Lung (tissue), 12 donors: ENCODE measurements around the gene ARHGEF2. TPM values are rescaled to one million over a fixed set of nuclear protein-coding genes. Genes with fewer than 3 reads are reported as not detected.

Experiments used
- ATAC-seq: fragments of 200-7000 bp; cut with Tn5 transposase; one replicate; pipeline ENCODE4 v1.9.1; 2020; ENCODE audit warnings: moderate number of reproducible peaks; ENCODE audit not compliant: insufficient read depth, low FRiP score
- DNase-seq, 3 donors: peaks; one replicate each; pipeline ENCODE4 v3.0.0-alpha.2; 2013 to 2017
- H3K27ac ChIP-seq, 2 donors: one replicate each; pipeline ENCODE4 v1.5.1; 2013; ENCODE audit warnings: mild to moderate bottlenecking in 2 of 2, moderate library complexity in 2 of 2, control low read depth in 1 of 2, inconsistent platforms in 1 of 2, low read depth in 1 of 2, low read length in 1 of 2
- H3K27me3 ChIP-seq, 3 donors: one replicate each; pipeline ENCODE4 v1.5.1; 2013; ENCODE audit warnings: low read length in 2 of 3; ENCODE audit not compliant: control insufficient read depth in 3 of 3, insufficient read depth in 3 of 3
- H3K36me3 ChIP-seq, 4 donors: one replicate each; pipeline ENCODE4 v1.5.1; 2013; ENCODE audit warnings: low read length in 4 of 4, mild to moderate bottlenecking in 1 of 4, moderate library complexity in 1 of 4; ENCODE audit not compliant: control insufficient read depth in 4 of 4, insufficient read depth in 4 of 4
- H3K4me1 ChIP-seq, 5 donors: one replicate each; pipeline ENCODE4 v1.5.1; 2013; ENCODE audit warnings: low read length in 5 of 5, mild to moderate bottlenecking in 2 of 5, moderate library complexity in 1 of 5; ENCODE audit not compliant: control insufficient read depth in 5 of 5, insufficient read depth in 5 of 5
- H3K4me3 ChIP-seq: one replicate; pipeline ENCODE4 v1.5.1; 2013; ENCODE audit warnings: mild to moderate bottlenecking, control low read depth, moderate library complexity
- H3K9ac ChIP-seq, 2 donors: one replicate each; pipeline ENCODE4 v1.5.1; 2013; ENCODE audit warnings: low read length in 2 of 2, control low read depth in 1 of 2; ENCODE audit not compliant: insufficient read depth in 1 of 2
- H3K9me3 ChIP-seq, 4 donors: one replicate each; pipeline ENCODE4 v1.5.1; 2013; ENCODE audit warnings: low read length in 3 of 4, mild to moderate bottlenecking in 1 of 4, moderate library complexity in 1 of 4; ENCODE audit not compliant: control insufficient read depth in 4 of 4, insufficient read depth in 3 of 4
- WGBS, 2 donors: extraction: QIAGEN DNeasy Blood & Tissue Kit; methylation state at CpG; one replicate each; pipeline ENCODE4 v1.1.7; 2013; 5-methylcytosine and 5-hydroxymethylcytosine counted together
- polyA plus RNA-seq, 2 donors: library from polyadenylated mRNA; stranded (reverse); fragments of 200-250 nt; gene quantifications; one replicate each; pipeline ENCODE4 v1.2.1, GENCODE V29; 2013
- total RNA-seq, 2 donors: library from RNA; depleted of rRNA in 1 of 2; stranded (reverse); fragments of >200 nt in 1 of 2; gene quantifications; one replicate each; pipeline ENCODE4 v1.2.1, GENCODE V29; 2014 to 2021
- TF ChIP-seq, protein P1 (sequence below): IDR thresholded peaks from 2 replicates; pipeline ENCODE4 v1.5.1; 2012; ENCODE audit warnings: mild to moderate bottlenecking; ENCODE audit errors: control extremely low read depth, extremely low read depth
- donor health status: control.
- donor health status: control.
- donor health status: Bipolar disorder and iron deficiency.
- donor health status: healthy.
- donor health status: DM: yes; HTN: yes; CAD: no.

ARHGEF2 gene
- total and polyA plus RNA-seq, 4 donors, result 72.0 to 289 (median 120) TPM

DNA sequence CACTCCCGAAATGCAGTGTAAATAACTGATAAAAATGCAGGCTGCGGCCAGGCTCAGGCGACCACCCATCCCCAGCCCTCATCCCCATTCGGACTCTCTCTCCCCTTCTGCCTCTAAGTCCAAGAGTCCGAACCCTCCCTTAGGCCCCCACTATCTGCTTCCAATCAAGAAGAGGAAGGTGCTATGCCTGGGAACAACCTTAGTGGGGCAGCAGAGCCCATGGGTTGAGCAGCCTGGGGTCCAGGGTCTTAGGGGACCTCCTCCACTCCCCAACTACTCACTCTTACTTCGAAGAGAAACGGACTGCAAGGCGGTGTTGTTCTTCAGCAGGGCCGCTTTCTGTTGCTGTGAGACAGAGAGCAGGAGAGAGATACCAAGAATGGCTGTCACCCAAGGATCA, 12.2 kb downstream of the ARHGEF2 start:
- WGBS, 2 donors, result 72 to 76% methylated on average over 9 of the region's 9 CpGs
- TF ChIP-seq, protein P1, sequence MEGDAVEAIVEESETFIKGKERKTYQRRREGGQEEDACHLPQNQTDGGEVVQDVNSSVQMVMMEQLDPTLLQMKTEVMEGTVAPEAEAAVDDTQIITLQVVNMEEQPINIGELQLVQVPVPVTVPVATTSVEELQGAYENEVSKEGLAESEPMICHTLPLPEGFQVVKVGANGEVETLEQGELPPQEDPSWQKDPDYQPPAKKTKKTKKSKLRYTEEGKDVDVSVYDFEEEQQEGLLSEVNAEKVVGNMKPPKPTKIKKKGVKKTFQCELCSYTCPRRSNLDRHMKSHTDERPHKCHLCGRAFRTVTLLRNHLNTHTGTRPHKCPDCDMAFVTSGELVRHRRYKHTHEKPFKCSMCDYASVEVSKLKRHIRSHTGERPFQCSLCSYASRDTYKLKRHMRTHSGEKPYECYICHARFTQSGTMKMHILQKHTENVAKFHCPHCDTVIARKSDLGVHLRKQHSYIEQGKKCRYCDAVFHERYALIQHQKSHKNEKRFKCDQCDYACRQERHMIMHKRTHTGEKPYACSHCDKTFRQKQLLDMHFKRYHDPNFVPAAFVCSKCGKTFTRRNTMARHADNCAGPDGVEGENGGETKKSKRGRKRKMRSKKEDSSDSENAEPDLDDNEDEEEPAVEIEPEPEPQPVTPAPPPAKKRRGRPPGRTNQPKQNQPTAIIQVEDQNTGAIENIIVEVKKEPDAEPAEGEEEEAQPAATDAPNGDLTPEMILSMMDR, result no peak
- Histone ChIP-seq H3K36me3 (peaks cover 2 to 62% (median 36%) of the 10 kb centered on the region in 4 donors), H3K27ac (peak overlapping the region; percentile 22 to 85), H3K27me3 (no peaks in the 10 kb centered on the region), H3K4me1 (peaks cover 15 to 45% (median 33%) of the 10 kb centered on the region in 5 donors), H3K9ac (no peak overlapping the region), H3K4me3 (no peak overlapping the region), H3K9me3 (no peaks in the 10 kb centered on the region)
- ATAC-seq (no peak), DNase-seq (no peak)

DNA sequence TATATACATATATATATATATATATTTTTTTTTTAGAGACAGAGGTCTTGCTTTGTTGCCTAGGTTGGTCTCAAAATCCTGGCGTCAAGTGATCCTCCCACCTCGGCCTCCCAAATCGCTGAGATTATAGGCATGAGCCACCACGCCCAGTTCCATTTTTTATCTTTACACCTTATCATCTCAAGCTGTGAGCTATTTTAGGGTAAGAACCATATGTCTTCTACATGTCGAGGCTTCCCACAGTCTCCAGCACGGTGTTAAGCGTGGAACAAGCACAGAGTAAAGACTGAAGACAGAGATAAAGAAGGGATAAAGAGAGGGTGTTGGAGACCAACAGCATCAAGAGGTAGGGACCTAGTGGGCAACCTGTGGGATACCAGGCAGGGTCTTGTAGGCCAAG, 14.2 kb downstream of the ARHGEF2 start:
- H3K4me1 ChIP-seq, result peaks cover 12 to 26% (median 15%) of the 10 kb centered on the region in 5 donors
- no peaks in the 10 kb centered on the region for H3K9me3 ChIP-seq
- TF ChIP-seq, protein P1, result no peak
- no peaks in the 10 kb centered on the region for H3K27me3 ChIP-seq
- DNase-seq, result no peak
- WGBS, 2 donors, result 75 to 85% methylated on average over 7 of the region's 7 CpGs
- ATAC-seq, result no peak
- H3K9ac ChIP-seq, result no peak overlapping the region
- peak overlapping the region in 1 of 2 donors; percentile 52 for H3K27ac ChIP-seq
- peaks cover 6 to 75% (median 48%) of the 10 kb centered on the region in 4 donors for H3K36me3 ChIP-seq
- H3K4me3 ChIP-seq, result no peak overlapping the region

DNA sequence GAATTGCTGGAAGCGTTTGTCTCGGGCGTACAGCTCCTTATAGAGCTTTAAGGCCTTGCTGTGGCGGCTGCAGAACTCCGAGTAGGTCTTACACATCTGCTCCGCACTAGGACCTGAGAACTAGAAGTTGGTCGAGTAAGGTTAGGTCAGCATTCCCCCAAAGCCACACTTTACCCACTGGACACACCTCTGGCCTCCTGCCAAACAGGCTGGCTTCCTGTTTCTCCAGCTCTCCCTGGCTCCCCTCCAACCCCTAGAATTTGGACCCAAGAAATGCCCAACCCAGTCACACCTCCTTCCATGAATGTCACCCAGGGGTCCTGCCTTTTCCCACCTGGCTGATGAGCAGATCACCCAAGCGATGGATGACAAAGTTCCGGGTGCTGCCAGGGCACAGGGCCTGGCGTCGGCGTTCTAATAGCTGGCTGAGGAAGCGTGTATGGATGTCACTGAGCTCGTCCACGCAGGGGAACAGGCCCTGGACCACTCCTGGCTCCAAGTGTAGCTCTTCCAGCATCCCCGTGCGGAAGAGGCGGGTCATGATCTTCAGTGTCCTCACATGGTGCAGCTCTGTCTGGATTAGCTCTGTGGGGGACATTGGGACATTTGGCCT, 15.6 kb downstream of the ARHGEF2 start:
- ATAC-seq (no peak), DNase-seq (no peak)
- Histone ChIP-seq H3K27ac (peak overlapping the region in 1 of 2 donors; percentile 83), H3K4me1 (peaks cover 0 to 17% (median 5%) of the 10 kb centered on the region in 5 donors), H3K4me3 (no peak overlapping the region), H3K9ac (no peak overlapping the region), H3K9me3 (no peaks in the 10 kb centered on the region), H3K27me3 (no peaks in the 10 kb centered on the region), H3K36me3 (peaks cover 16 to 77% (median 52%) of the 10 kb centered on the region in 4 donors)
- TF ChIP-seq, protein P1, result no peak
- WGBS, 2 donors, result 62 to 64% methylated on average over 18 of the region's 18 CpGs
